ENCODE measurements around the gene ARHGDIA. TPM values are rescaled to one million over a fixed set of nuclear protein-coding genes. Genes with fewer than 3 reads are reported as not detected.

The ARHGDIA gene
- polyA plus RNA-seq, 1 donor from 2014 or later, result 16.1 TPM

DNA sequence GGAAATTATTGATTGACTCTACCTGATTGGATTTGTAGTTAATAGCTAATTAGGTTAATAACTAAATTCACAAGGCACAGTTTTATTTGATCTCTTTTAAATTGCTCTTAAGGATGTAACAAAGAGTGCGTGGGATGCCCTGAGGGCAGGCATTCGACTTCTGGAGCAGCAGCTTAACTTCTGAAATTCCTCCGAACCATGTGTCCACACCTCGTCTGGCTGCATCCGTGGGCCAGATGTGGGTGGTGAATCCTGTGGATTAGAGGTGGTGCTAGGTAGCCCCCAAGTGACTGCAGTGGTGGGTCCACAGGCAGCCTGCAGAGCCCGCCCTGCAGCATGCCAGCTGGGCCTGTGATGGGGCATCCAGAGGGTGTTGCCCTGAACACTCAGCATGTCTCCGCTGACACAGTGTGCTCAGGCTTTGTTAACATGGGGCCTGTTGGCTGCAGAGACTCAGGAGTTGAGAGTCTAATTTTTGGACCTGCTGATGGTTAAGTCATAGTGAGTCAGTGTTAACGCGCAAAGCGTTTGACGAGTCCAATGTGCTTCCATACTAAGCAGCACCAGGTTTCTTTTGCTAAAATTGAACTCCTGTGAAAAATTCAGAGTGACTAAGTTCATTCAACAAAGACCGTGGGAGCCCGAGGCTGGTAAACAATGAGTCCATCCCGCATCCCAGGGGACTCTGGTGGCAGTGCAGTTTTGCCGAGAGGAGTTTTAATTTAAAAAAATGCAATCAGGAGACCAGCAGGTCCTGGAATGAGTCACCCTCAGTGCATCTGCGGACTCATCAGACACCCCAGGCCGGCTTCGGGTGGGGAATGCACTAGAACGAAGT is 27.1 kb upstream of the ARHGDIA start:
- H3K9me2 ChIP-seq (ENCODE audit: insufficient read depth, low read length), result no peaks in the 10 kb centered on the region
- no peak overlapping the region for H2AFZ ChIP-seq (ENCODE audit: low read depth, low read length)
- TF ChIP-seq, protein P1, sequence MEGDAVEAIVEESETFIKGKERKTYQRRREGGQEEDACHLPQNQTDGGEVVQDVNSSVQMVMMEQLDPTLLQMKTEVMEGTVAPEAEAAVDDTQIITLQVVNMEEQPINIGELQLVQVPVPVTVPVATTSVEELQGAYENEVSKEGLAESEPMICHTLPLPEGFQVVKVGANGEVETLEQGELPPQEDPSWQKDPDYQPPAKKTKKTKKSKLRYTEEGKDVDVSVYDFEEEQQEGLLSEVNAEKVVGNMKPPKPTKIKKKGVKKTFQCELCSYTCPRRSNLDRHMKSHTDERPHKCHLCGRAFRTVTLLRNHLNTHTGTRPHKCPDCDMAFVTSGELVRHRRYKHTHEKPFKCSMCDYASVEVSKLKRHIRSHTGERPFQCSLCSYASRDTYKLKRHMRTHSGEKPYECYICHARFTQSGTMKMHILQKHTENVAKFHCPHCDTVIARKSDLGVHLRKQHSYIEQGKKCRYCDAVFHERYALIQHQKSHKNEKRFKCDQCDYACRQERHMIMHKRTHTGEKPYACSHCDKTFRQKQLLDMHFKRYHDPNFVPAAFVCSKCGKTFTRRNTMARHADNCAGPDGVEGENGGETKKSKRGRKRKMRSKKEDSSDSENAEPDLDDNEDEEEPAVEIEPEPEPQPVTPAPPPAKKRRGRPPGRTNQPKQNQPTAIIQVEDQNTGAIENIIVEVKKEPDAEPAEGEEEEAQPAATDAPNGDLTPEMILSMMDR (IDR thresholded peaks at IDR 0.05; ENCODE audit: poor library complexity, severe bottlenecking), result no peak
- TF ChIP-seq TAF1 (IDR thresholded peaks at IDR 0.05; ENCODE audit: low read depth) (no peak), SMC3 (conservative IDR thresholded peaks at IDR 0.05; ENCODE audit: poor library complexity) (no peak), EP300 (conservative IDR thresholded peaks at IDR 0.05; ENCODE audit: poor library complexity, severe bottlenecking) (no peak), POLR2AphosphoS5 (IDR thresholded peaks at IDR 0.05) (no peak), MXI1 (conservative IDR thresholded peaks at IDR 0.05; ENCODE audit: poor library complexity, severe bottlenecking) (no peak), RAD21 (conservative IDR thresholded peaks at IDR 0.05) (no peak), EZH2 (IDR thresholded peaks at IDR 0.05; ENCODE audit: borderline replicate concordance, insufficient read depth, low read length, poor library complexity, severe bottlenecking) (no peak)
- TF ChIP-seq, protein P2, sequence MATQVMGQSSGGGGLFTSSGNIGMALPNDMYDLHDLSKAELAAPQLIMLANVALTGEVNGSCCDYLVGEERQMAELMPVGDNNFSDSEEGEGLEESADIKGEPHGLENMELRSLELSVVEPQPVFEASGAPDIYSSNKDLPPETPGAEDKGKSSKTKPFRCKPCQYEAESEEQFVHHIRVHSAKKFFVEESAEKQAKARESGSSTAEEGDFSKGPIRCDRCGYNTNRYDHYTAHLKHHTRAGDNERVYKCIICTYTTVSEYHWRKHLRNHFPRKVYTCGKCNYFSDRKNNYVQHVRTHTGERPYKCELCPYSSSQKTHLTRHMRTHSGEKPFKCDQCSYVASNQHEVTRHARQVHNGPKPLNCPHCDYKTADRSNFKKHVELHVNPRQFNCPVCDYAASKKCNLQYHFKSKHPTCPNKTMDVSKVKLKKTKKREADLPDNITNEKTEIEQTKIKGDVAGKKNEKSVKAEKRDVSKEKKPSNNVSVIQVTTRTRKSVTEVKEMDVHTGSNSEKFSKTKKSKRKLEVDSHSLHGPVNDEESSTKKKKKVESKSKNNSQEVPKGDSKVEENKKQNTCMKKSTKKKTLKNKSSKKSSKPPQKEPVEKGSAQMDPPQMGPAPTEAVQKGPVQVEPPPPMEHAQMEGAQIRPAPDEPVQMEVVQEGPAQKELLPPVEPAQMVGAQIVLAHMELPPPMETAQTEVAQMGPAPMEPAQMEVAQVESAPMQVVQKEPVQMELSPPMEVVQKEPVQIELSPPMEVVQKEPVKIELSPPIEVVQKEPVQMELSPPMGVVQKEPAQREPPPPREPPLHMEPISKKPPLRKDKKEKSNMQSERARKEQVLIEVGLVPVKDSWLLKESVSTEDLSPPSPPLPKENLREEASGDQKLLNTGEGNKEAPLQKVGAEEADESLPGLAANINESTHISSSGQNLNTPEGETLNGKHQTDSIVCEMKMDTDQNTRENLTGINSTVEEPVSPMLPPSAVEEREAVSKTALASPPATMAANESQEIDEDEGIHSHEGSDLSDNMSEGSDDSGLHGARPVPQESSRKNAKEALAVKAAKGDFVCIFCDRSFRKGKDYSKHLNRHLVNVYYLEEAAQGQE (IDR thresholded peaks at IDR 0.05; ENCODE audit: borderline replicate concordance), result no peak
- H3K9ac ChIP-seq (ENCODE audit: low read length), result no peak overlapping the region
- H3F3A ChIP-seq (ENCODE audit: insufficient read depth, low read length, poor library complexity, severe bottlenecking), result no peaks in the 10 kb centered on the region
- no peaks in the 10 kb centered on the region for H3K79me2 ChIP-seq (replicated peaks; ENCODE audit: insufficient read depth, low read length)
- H3K27me3 ChIP-seq (ENCODE audit: insufficient read depth, low read depth, low read length), result peaks cover 19% of the 10 kb centered on the region
- no peak overlapping the region for H3K27ac ChIP-seq (ENCODE audit: low read length)
- no peak overlapping the region for H3K4me3 ChIP-seq (ENCODE audit: low read length)
- no peaks in the 10 kb centered on the region for H3K36me3 ChIP-seq (ENCODE audit: insufficient read depth, low read length)
- H3K4me2 ChIP-seq (ENCODE audit: low read length), result no peak overlapping the region
- no peaks in the 10 kb centered on the region for H3K9me3 ChIP-seq (ENCODE audit: low read length)
- H4K20me1 ChIP-seq (ENCODE audit: insufficient read depth), result no peaks in the 10 kb centered on the region

DNA sequence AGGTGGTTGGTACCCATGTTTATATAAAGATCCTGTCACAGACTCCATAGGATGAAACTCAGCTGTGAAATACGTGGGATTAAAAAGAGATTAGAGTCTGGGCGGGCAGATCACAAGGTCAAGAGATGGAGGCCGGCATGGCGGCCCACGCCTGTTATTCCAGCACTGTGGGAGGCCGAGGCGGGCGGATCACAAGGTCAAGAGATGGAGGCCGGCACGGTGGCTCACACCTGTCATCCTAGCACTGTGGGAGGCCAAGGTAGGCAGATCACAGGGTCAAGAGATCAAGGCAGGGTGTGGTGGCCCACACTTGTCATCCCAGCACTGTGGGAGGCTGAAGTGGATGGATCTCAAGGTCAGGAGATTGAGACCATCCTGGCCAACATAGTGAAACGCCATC is 24.3 kb upstream of the ARHGDIA start:
- Histone ChIP-seq H3F3A (ENCODE audit: insufficient read depth, low read length, poor library complexity, severe bottlenecking) (no peaks in the 10 kb centered on the region), H3K4me2 (ENCODE audit: low read length) (no peak overlapping the region), H3K4me3 (ENCODE audit: low read length) (no peak overlapping the region), H3K9me2 (ENCODE audit: insufficient read depth, low read length) (no peaks in the 10 kb centered on the region), H3K9me3 (ENCODE audit: low read length) (no peaks in the 10 kb centered on the region), H4K20me1 (ENCODE audit: insufficient read depth) (no peaks in the 10 kb centered on the region), H3K79me2 (replicated peaks; ENCODE audit: insufficient read depth, low read length) (peaks cover 8% of the 10 kb centered on the region), H3K27ac (ENCODE audit: low read length) (no peak overlapping the region), H3K9ac (ENCODE audit: low read length) (no peak overlapping the region), H2AFZ (ENCODE audit: low read depth, low read length) (no peak overlapping the region), H3K36me3 (ENCODE audit: insufficient read depth, low read length) (no peaks in the 10 kb centered on the region), H3K27me3 (ENCODE audit: insufficient read depth, low read depth, low read length) (no peaks in the 10 kb centered on the region)
- TF ChIP-seq TAF1 (IDR thresholded peaks at IDR 0.05; ENCODE audit: low read depth), result no peak
- TF ChIP-seq, protein P1 (IDR thresholded peaks at IDR 0.05; ENCODE audit: poor library complexity, severe bottlenecking), result no peak
- no peak for TF ChIP-seq EZH2 (IDR thresholded peaks at IDR 0.05; ENCODE audit: borderline replicate concordance, insufficient read depth, low read length, poor library complexity, severe bottlenecking)
- TF ChIP-seq POLR2AphosphoS5 (IDR thresholded peaks at IDR 0.05), result no peak
- TF ChIP-seq EP300 (conservative IDR thresholded peaks at IDR 0.05; ENCODE audit: poor library complexity, severe bottlenecking), result no peak
- TF ChIP-seq MXI1 (conservative IDR thresholded peaks at IDR 0.05; ENCODE audit: poor library complexity, severe bottlenecking), result no peak
- no peak for TF ChIP-seq RAD21 (conservative IDR thresholded peaks at IDR 0.05)
- TF ChIP-seq, protein P2 (IDR thresholded peaks at IDR 0.05; ENCODE audit: borderline replicate concordance), result no peak
- TF ChIP-seq SMC3 (conservative IDR thresholded peaks at IDR 0.05; ENCODE audit: poor library complexity), result no peak
